ENCODE results near the gene SOX1.

Gene SOX1

GRCh38 chr13:112067116-112067741 is at the start of gene SOX1:
Gene SOX1 (plus strand): TSS chr13:112067149. CDS start chr13:112067659, 510 bp downstream.
- no peak for DNase-seq

GRCh38 chr13:112024577-112024976 is 42.4 kb upstream of the SOX1 start:
- DNase-seq = no peak

DNA sequence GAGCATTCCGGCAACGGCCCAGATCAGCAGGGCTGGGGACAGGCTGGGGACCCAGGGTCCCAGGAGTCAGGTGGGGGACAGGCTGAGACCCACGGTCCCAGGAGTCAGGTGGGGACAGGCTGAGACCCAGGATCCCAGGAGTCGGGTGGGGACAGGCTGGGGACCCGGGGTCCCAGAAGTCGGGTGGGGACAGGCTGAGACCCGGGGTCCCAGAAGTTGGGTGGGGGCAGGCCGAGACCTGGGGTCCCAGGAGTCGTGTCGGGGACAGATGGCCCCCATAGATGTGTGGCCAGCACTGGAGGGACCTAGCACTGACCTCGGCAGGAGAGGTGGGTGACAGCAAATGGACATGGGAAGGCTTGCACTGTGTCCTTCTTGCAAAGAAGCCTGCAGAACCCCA is 39.7 kb upstream of the SOX1 start:
- no peak for DNase-seq

- DNase-seq = no peak
Measured at GRCh38 chr13:112028481-112028880, 38.5 kb upstream of the SOX1 start.

DNA sequence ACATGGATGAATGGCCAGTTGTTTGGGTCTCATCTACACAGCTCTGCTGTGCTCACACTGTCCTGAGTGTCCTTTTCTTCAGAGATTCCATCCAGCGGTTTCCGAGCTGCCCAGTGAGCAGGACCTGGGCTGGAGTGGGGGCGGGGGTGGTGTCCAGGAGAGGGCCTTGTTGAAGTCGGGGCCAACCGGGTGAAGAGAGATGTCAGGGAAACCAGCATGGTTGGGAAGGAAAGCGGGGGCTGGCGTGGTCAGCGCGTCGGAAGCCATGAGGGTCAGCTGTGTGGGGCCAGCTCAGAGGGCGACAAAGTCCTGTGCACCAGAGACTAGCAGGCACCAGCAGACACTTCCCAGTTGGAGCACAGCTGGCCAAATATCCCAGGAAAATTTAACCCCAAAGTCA is 37.8 kb upstream of the SOX1 start:
- DNase-seq = no peak

DNA sequence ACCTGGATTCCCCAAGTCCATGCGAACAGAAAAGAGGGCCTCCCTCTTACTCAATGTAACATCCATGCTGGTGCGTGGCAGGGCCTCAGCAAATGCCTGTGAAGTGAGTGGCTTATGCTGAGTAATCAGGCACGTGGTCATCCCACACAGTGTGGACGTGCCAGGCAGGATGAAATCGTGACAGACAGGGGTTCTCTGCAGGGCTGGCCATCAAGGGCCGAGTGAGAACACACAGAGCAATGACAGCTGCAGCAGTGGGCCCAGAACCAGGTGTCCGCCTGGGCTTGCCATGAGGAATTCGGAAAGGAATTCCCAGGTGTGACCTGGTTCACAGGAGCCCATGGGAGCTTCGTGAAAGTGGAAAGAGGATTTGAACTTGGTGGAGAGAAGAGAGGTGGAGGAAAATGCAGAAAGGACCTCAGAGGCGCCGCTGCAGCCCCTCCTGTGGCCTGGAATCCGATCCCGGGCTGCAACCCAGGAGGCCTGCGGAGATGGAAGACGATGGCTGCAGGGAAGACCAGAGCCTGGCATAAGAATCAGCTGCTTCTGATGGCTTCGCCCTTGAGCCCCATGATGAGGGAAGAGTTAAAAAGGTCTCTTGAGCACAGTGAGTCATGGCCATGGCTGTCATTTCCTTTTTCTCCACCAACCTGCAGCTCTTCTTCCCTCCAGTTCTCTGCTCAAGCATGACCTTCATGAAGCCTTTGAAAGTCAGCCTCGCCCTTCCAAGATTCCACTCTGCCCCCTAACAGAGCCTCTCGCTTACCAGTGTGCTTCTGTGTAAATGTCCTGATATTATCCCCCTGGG is 34.6 kb upstream of the SOX1 start:
- DNase-seq = peak; percentile 26 to 31

- DNase-seq = no peak
Measured at GRCh38 chr13:112034231-112034630, 32.7 kb upstream of the SOX1 start.

DNA sequence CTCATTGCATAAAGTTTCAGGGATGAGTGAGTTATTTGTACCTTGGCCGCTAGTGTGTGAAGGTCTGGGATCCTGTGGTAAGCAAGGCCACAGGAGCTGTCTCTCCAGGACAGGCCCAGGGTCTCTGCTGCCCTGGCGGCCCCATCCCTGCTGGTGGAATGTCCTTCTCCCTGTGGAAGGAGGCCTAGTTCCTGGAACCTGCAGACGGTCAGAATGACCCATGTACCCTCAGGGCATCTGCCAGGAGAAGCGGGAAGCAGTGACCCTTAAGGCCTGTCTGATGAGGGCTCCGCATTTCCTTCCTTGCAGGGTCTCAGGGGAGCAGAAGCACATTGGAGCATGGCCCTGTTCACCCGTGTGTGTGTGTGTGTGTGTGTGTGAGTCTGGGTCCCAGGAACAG is 32.1 kb upstream of the SOX1 start:
- DNase-seq = no peak

DNA sequence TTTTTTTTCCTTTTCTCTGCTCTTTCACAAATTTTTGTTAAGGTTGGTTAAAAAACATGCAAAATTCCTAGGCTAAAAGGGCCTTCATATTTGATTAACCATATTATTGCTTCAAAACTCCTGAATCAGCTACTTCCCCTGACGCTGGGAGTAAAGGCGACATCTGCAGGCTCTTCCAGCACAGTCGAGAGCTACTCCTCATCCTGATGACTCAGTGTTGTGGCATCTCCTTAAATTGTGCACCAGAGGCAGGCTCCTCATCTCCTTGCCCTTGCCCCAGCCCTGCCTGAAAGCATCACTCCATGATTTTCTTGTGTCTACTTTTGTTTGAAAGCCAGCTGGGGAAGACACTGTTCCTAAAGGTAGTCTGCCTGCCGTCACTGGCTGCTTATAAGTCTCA is 24.5 kb upstream of the SOX1 start:
- no peak for DNase-seq

- no peak for DNase-seq
Measured at GRCh38 chr13:112052213-112052612, 14.7 kb upstream of the SOX1 start.

DNA sequence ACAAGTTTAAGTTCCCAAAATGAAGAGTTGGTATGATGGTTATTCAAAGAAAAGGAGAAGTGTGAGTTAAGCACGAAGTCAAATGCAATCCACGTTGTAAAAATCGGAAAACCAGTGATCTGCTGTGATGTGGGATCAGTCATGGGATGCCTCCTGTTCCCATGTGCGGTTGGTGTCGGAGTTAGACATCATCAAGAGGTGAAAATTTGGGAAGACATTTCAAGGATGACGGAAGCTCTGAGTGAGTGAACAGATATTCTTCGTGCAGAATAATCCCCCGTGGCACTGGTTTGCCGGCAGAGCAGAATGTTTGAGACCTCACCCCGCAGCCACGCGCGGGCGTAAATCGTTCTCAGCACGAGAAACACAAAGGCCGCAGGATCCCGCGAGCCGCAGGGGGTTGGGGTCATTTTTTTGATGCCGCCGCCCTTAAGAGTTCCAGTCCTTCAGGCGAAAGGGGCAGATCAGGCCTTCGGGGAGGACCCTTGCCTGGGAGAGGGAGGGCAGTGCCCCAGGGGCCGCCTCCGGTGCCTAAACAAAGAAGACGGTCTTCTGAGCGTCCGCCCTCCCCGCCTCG is 13.7 kb upstream of the SOX1 start:
- DNase-seq = no peak

GRCh38 chr13:112053744-112054615 is 13.0 kb upstream of the SOX1 start:
- no peak for DNase-seq

- no peak for DNase-seq
Measured at GRCh38 chr13:112054616-112055015, 12.3 kb upstream of the SOX1 start.

- DNase-seq = no peak
Measured at GRCh38 chr13:112055036-112055914, 11.7 kb upstream of the SOX1 start.

GRCh38 chr13:112055915-112056269 is 11.1 kb upstream of the SOX1 start:
- DNase-seq = no peak

DNA sequence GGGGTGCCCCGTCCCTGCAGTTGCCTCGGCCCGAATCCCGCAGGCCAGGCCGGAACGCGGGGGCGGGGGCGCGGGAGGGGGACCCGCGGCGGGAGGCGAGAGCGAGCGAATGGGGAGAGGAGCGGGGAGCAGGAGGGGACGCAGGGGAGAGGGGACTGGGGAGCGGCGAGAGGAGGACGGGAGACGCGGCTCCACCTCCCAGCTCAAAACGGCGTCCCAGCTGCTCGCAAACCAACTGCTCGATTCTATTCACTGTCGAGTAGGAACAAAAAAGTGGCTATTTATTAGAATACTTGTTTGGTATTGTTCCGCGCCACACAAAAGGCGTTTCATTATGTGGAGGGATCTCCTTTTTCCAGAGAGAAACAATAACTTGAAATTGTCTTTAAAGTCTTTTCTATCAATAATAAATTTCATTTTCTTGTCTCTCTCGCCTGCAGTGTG is 10.6 kb upstream of the SOX1 start:
- no peak for DNase-seq

DNA sequence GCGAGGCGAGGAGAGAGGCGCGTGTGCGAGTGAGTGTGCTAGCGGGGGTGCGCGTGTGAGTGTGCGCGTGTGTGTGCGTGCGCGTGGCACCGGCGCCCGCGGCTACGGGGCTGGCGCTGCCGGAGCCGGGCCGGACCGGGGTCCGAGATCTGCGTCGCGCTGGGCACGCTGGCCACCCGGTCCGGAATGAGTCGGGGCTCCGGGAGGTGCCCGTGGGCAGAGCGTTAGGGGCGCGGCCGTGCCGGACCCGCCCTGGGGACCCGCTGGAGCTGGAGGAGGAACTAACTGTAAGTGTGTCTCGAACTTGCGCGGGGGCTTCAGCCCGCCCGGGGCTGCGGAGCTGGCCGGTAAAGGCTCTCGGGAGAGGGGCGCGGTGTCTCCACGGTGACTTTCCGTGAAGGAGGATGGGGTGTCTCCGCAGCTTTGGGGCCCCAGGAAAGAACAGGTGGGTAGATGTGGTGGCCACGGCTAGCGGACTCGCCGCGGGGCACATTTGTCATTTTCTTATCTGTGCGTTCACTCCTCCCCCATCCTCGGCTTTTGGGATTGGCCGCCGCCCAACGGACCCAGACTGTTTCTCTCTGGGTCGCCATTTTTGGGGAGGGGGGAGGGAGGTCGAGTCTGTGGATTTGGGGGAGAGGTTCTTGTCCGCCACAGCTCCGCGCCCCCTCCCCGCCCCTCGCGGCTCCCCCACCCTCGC is 10.1 kb upstream of the SOX1 start:
- DNase-seq = no peak

DNA sequence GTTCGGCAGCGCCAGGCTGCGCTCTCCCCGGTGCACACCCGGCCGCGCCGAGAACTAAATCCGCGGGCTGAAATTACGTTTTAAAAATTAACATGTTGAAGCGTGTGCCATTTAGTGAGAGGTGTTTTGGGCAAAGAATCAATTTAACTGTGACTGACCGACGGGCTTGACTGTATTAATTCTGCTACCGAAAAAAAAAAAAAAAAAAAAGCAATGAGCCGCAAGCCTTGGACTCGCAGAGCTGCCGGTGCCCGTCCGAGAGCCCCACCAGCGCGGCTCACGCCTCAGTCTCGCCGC is 9.6 kb upstream of the SOX1 start:
- no peak for DNase-seq

GRCh38 chr13:112057736-112058518 is 9.0 kb upstream of the SOX1 start:
- DNase-seq = no peak

- no peak for DNase-seq
Measured at GRCh38 chr13:112058519-112058873, 8.5 kb upstream of the SOX1 start.

DNA sequence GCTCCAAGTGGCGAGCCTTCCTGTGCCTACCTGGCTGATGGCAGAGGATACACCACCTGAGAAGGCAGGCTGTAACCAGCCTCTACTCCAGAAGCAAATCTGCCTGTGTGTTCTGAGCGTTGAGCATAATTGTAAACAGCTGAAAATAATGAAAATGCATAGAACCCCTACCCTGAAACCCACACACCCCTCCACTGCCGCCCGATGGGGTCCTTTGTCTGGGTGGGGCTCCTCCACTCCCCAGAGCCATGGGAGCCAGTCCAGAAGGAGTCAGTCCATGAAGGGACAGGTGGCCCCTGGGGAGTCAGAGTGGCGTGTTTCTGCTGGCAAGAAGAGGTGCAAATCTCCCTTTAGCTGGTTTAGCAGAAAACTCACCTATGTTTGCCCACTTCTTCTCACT is 8.0 kb upstream of the SOX1 start:
- DNase-seq = no peak

Measured in SHP77 (cell line).